ENCODE results near the gene CAB39L.

The CAB39L gene

DNA sequence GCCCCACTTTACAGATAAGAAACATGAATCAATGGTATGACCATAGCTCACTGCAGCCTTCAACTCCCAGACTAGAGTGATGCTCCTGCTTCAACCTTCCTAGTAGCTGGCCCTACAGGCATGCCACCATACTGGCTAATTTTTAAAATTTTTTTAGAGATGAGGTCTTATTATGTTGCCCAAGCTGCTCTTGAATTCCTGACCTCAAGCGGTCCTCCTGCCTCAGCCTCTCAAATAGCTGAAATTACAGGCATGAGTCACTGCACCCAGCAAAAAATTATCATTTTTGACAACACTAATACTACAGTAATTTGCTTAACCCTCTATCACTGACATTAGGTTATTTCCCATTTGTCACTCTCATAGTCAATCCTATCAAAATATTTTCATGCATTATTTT, 14.7 kb downstream of the CAB39L start:
- H3K4me3 ChIP-seq (ENCODE audit: low read depth, low read length), result no peak overlapping the region
- TF ChIP-seq, protein P1, sequence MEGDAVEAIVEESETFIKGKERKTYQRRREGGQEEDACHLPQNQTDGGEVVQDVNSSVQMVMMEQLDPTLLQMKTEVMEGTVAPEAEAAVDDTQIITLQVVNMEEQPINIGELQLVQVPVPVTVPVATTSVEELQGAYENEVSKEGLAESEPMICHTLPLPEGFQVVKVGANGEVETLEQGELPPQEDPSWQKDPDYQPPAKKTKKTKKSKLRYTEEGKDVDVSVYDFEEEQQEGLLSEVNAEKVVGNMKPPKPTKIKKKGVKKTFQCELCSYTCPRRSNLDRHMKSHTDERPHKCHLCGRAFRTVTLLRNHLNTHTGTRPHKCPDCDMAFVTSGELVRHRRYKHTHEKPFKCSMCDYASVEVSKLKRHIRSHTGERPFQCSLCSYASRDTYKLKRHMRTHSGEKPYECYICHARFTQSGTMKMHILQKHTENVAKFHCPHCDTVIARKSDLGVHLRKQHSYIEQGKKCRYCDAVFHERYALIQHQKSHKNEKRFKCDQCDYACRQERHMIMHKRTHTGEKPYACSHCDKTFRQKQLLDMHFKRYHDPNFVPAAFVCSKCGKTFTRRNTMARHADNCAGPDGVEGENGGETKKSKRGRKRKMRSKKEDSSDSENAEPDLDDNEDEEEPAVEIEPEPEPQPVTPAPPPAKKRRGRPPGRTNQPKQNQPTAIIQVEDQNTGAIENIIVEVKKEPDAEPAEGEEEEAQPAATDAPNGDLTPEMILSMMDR (IDR thresholded peaks at IDR 0.05; ENCODE audit: low read depth, low read length), result no peak

DNA sequence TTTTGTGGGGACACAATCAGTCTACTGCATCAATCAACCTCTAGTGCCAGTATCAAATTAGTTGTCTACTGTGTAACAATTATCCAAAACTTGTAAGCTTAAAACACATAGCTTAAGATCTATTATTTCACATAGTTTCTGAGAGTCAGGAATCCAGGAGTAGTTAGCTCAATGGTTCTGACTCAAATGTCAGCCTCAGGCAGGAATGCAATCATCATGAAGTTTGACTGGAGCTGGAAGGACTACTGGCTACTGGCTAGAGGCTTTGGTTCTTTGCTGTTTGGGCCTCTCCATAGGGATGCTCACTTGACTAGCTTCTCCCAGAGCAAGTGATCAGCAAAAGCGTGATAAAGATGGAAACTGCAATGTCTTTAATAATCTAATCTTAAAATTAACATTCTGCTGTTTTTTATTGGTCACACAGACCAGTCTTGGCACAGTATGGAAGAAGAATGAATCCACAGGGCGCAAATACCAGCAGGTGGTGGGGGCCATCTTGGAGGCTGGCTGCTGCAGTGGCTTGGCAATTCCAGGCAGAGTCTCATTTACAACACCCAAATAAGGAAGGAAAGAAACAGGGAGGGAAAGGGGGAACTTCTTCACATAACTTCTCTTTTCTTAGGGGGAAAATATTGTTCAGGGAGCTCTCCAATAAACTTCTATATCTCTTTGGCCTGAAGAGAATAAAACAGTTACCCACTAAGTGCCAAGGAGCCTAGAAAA, 15.7 kb downstream of the CAB39L start:
- H3K4me3 ChIP-seq (ENCODE audit: low read depth, low read length), result no peak overlapping the region
- TF ChIP-seq, protein P1 (IDR thresholded peaks at IDR 0.05; ENCODE audit: low read depth, low read length), result no peak

DNA sequence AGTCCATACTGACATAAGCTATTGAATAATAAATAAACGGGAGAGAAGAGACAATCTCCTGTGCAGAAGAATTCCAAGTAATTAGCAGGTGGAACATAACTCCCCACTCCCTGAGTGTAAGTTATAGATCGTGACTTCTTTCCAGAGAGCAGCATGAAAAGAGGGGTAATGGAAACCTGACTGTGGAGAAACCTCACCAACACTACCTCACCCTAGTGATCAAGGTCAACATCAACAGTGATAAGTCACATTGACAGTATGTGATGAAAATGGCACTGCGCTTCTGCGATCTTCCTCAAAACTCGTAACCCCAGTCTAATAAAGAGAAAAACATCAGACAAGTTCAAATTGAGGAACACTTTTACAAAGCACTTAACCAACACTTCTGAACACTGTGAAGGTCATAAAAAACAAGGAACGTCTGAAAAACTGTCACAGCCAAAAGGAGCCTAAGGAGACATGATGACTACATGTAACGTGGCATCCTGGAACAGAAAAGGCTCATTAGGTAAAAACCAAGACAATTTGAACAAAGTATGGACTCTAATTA, 19.8 kb downstream of the CAB39L start:
- TF ChIP-seq, protein P1 (IDR thresholded peaks at IDR 0.05; ENCODE audit: low read depth, low read length), result no peak
- H3K4me3 ChIP-seq (ENCODE audit: low read depth, low read length), result no peak overlapping the region

DNA sequence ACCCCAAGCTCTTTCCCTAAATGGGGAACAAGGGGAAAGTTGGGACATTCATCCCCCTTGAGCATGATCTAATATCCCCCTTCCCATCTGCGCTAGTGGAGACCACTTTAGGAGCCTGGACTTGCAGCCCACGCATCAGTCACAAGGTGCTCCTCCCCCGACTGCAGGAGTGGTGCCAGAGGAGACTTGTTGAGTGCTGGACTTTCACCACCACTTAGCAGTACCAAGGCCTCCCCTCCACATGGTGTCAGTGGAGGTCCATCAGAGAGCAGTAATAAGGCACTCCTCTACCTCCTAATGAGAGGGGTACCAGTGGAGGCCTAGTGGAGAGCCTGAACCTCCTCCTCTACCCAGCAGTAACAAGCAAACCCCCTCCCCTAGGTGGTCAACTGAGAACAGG, 22.5 kb downstream of the CAB39L start:
- H3K4me3 ChIP-seq (ENCODE audit: low read depth, low read length), result no peak overlapping the region
- TF ChIP-seq, protein P1 (IDR thresholded peaks at IDR 0.05; ENCODE audit: low read depth, low read length), result no peak; the same call in 1 of the 2 replicates

DNA sequence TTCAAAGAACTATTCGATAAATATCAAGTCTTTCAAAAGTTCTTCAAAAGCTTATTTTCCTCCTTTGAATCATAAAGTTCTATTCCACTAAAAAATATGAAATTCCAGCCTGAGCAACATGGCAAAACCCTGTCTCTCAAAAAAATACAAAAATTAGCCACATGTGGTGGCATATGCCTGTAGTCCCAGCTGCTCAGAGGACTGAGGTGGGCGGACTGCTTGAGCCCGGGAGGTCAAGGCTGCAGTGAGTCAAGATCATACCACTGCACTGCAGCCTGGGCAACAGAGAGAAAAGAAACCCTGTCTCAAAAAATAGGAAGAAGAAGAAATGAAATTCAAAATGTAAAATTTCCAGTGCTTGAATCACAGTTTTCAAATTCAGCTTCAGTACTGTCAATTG, 24.6 kb downstream of the CAB39L start:
- no peak overlapping the region for H3K4me3 ChIP-seq (ENCODE audit: low read depth, low read length)
- TF ChIP-seq, protein P1 (IDR thresholded peaks at IDR 0.05; ENCODE audit: low read depth, low read length), result no peak

DNA sequence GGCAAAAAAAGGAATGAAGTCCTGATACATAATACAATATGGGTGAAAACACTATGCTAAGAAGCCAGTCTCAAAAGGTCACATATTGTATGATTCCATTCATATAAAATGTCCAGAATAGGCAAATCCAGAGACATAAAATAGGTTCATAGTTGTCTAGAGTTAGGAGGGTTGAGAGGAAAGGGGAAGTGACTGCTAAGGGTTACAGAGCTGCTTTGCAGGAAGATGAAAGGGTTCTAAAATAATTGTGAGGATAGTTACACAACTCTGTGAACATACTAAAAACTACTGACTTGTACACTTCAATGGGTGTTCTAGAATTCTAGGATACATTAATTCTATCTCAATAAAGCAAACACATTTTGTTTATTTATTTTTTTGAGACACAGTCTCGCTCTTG, 25.7 kb downstream of the CAB39L start:
- no peak overlapping the region for H3K4me3 ChIP-seq (ENCODE audit: low read depth, low read length)
- TF ChIP-seq, protein P1 (IDR thresholded peaks at IDR 0.05; ENCODE audit: low read depth, low read length), result no peak

DNA sequence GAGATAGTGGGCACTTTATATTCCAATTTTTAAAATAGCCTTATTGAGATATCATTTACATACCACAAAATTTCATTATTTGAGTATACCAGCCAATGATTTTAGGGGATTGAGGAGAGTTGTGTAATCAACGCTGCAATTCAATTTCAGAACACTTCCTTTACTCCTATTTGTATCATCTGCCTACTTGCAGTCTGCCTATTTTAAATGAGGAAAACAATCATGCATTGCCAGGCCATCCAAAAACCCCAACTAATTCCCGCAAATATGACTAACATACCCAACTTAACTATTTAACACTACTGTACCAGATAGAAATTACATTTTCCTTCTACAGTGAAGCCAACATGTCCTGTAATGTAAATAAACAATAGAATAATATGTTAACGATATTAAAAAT, 26.7 kb downstream of the CAB39L start:
- no peak overlapping the region for H3K4me3 ChIP-seq (ENCODE audit: low read depth, low read length)
- TF ChIP-seq, protein P1 (IDR thresholded peaks at IDR 0.05; ENCODE audit: low read depth, low read length), result no peak

Data from WI38 (cell line).